Stimulated activated CD4-positive, alpha-beta T cell treated with anti-CD3 and anti-CD28 coated beads, Interleukin-1b, Interleukin-23, amount 100 ng/mL, for 1 hour (primary cell): ENCODE measurements around the gene KIF23.
A peak's percentile ranks its signal among the peaks of the same experiment; 100 is the strongest.
"Not testable (repeated sequence)": the region's sequence is repeated elsewhere in the genome, so short reads cannot be mapped to it uniquely, and the experiment has no call there.

ENCODE experiments used
- DNase-seq, 2 donors: peaks; one replicate each; pipeline ENCODE4 v3.0.0-alpha.2; 2020; ENCODE audit warnings: low read depth in 2 of 2

The KIF23 gene

GRCh38 chr15:69434679-69435078 lies 20.5 kb downstream of the KIF23 start:
- DNase-seq = no peak

DNA sequence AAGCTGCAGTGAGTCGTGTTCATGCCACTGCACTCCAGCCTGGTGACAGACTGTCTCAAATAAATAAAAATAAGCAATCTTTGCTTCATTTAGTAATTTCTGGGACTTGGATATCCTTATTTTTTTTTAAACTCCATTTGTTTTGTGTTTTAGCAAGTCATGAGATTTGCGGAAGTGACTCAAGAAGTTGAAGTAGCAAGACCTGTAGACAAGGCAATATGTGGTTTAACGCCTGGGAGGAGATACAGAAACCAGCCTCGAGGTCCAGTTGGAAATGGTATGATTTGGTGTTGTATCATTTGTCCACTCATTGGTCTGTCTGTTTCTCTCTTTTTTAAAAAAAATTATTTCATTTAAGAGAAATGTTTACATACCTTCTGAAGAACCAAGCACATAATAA lies 21.8 kb downstream of the KIF23 start:
- DNase-seq = no peak

DNA sequence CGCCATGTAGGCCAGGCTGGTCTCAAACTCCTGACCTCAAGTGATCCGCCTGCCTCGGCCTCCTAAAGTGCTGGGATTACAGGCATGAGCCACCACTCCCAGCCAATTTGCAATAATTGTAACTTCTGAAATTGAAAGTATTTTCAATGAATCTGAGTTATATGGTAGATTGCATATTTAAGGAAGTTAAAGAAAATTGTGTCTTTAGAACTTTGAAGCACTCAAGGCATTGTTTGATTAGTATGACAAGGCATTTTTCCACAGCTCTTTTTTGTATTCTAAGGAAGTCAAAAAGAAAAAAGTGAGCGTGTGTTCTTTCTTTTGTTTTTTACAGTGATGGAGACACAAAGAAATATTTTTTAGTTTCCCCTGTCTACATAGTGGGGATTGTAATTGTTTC lies 22.8 kb downstream of the KIF23 start:
- no peak for DNase-seq

DNA sequence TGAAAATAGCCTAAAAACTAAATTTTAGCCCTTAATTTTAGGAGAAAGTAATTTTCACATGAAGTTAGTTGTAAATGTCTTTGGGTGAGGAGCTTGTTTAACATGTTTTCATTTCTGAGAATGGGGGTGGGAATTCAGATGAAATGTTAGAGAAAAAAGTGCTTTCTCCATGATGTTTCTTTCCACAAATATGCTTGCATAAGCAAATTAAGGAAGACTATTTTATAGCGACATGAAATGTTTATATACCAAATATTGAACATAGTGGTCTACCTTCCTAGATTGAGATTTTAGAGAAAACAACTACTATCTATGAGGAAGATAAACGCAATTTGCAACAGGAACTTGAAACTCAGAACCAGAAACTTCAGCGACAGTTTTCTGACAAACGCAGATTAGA lies 25.5 kb downstream of the KIF23 start:
- no peak for DNase-seq

DNA sequence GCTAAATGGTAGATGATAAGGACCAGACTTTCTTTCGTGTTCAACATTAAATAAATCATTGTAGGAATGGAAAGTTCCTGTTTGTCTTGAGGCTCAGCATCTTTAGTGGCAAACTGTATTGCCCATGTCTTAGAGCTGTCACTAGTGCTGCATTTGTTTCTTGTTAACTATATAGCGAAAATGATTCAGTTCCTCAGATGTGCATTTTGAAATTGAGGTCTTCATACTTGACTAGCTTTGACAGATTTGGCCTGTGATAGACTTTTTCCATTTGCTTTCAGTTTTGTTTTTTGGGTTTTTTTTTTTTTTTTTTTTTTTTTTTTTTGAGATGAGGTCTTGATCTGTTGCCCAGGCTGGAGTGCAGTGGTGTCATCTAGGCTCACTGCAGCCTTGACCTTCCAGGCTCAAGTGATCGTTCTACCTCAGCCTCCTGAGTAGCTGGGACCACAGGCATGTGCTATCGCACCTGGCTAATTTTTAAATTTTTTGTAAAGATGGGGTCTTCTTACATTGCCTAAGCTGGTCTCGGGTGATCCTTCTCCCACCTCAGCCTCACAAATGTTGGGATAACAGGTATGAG lies 29.0 kb downstream of the KIF23 start:
- no peak for DNase-seq

DNA sequence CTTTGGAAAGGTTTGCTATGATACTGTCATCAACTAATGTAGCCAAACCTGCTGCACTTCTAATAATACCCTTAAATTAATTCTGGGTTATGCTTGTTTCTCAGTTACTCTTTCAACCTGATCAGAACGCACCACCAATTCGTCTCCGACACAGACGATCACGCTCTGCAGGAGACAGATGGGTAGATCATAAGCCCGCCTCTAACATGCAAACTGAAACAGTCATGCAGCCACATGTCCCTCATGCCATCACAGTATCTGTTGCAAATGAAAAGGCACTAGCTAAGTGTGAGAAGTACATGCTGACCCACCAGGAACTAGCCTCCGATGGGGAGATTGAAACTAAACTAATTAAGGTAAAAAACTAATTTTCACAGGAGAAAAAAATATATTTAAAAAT lies 30.5 kb downstream of the KIF23 start:
- DNase-seq = no peak

DNA sequence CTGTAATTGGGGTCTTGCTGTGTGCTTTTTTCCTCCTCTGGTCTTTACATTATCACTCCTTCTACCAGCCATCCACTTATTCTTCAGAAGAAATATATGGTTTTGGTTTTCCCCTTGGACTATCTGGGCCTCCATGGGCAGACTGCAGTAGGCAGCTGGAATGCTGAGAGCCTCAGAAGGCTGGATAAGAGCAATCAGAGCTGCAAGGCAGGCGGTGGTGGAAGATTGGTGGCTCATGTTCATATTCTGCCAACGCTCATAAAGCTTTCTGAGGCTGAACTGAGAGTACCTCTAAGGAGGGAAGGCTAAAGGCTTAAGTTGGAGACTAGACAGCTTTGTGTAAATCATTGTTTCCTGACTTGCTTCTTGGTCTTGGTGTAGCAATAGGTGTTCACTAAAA lies 32.8 kb downstream of the KIF23 start:
- DNase-seq = no peak

DNA sequence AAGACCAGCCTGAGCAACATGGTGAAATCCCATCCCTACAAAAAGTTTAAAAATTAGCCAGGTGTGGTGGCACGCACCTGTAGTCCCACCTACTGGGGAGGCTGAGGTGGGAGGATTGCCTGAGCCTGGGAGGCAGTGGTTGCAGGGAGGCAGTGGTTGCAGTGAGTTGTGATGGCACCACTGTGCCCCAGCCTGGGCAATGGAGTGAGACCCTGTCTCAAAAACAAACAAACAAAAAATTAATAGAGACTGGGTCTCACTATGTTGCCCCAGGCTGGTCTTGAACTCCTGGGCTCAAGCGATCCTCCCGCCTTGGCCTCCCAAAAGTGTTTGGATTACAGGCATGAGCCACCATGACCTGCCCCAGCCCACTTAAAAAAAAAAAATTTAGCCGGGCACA lies 36.1 kb downstream of the KIF23 start:
- not testable (repeated sequence) for DNase-seq

GRCh38 chr15:69450968-69451695 lies 37.0 kb downstream of the KIF23 start:
- no peak for DNase-seq

DNA sequence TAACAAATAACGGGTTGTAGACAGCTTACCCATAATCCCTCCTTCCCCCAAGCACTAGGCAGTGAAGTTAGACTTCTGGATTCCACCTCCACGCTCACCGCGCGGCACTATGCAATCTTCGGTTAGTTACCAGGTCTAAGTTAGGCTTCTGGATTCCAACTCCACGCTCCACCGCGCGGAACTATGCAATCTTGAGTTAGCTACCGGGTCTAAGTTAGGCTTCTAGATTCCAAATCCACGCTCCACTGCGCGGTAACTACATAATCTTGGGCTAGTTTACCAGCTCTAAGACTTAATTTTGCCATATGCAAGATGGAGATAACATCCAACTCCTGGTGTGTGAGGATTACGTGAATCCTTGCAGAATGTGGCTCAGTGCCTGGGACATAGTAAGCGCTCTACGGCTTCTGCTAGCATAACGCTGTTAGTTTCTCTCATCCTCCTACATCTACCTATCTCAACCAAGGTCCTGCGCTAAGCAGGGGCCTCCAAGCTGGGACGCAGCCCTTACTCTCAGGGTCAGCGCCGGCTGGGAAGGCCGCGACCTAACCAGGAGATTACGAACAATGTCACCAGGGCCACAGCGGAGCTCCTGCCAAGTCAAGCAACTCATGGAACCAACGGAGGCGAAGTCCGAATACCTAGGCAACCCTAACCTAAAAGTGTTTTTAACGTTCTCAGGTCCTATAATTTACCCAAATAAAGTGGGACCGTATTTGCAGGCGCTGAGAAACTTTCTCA lies 38.0 kb downstream of the KIF23 start:
- no peak for DNase-seq

DNA sequence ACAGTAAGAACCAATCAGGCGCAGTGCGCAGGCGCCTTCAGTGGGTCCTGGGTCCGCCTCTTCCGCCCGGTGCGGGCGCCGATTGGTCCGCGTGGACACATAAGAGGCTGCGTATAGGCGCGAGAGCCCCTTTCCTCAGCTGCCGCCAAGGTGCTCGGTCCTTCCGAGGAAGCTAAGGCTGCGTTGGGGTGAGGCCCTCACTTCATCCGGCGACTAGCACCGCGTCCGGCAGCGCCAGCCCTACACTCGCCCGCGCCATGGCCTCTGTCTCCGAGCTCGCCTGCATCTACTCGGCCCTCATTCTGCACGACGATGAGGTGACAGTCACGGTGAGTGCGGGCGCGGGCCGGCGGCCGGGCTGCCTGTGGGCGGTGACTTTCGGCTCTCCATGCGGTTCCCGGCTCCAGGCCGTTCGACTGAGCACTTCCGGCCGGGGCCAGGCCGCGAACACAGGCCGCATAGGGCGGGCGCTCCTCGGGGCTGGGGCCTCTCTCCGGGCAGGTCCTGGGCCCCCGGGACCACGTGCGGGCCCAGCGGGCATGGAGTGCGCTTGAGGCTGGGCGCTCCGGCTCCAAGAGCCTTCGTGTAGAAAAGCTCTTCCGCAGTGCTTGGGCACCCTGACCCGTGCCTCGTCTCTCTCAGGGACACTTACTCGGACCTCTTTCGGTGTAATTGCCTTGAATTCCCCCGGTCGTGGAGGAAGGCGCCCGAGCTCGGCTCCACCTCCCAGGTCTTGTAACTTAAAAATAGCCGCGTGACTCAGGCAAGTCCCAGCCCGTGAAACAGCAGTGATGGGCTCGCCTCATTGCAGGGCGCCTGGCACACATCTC lies 38.8 kb downstream of the KIF23 start, which contains the start of gene RPLP1:
RPLP1 (plus strand) TSS at position 127 of the 830 bp plus-strand sequence; CDS start at position 258, 131 bp downstream.
- peak; percentile 84 to 93 for DNase-seq

DNA sequence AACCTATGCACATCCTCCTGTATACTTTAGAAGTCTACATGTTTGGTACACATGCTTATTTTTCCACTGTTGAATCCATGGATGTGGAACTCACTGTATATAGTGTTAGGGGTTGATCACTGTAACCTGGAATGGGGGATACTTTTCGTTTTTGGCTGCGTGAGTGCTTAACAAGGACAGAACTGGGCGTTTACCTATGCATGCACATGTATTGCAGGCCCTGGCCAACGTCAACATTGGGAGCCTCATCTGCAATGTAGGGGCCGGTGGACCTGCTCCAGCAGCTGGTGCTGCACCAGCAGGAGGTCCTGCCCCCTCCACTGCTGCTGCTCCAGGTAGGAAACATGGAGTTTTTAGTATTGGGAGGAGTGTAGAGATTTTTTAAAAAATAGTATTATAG lies 40.8 kb downstream of the KIF23 start:
- DNase-seq = no peak

GRCh38 chr15:69456208-69457166 lies 42.3 kb downstream of the KIF23 start:
- DNase-seq = no peak

- no peak for DNase-seq
Measured at GRCh38 chr15:69457304-69458280, 43.4 kb downstream of the KIF23 start.

GRCh38 chr15:69459066-69459465 lies 44.9 kb downstream of the KIF23 start:
- no peak for DNase-seq

GRCh38 chr15:69460481-69460880 lies 46.3 kb downstream of the KIF23 start:
- DNase-seq = no peak

DNA sequence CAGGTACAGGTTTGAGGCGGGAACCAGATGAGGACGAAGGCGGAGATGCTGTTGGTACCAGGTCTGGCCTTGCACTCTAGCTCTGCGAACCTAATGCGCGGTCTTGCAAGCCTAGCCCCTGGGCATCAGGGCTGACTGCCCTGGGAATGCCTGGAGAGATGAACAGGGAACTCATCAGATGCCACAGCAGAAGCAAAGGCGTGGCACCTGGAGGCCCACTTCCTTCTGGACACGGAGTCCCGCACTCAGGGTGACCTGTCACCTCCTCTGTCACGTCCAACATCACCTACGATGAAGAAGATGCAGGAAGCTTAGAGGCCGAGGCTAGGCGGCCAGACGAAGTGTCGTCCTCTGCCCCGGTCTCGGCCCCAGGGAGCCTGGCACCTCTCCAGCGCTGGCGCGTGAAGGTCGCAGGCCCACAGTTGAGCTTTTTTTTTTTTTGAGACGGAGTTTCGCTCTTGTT lies 47.9 kb downstream of the KIF23 start:
- DNase-seq = no peak

- peak; percentile 81 to 84 for DNase-seq
Measured at GRCh38 chr15:69462493-69463181, 48.5 kb downstream of the KIF23 start.

DNA sequence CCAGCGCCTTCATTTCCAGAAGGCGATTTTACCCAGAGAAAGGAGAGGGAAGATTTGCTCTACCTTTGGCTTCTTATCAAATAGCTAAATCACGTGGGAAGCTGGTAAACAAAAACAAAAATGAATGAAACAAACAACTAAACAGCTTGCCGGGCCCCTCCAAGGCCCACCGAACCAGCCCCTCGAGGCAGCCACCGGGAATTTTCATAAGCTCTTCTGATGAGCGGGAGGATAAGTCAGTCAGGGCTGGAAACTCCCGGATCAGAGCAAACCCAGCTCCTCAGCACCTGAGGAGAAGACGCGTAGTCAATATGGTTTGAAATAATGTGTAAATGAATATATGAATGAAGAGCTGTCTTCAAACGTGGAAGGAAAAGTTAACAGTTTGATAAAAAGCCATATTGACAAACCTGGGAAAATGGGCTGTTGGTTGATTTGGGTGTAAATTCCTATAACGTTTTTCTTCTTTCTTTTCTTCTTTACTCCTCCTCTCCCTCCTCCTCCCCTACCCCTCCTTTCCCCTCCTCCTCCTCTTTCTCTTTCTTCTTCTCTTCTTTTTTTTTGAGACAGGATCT lies 49.1 kb downstream of the KIF23 start:
- no peak for DNase-seq
